Transverse colon (tissue), 4 donors: Measurements from ENCODE around the gene RAB40C.

Source experiments
- EP300 ChIP-seq: sonication (generic); formaldehyde crosslinking; IDR thresholded peaks from one replicate; pipeline ENCODE4 v1.6.1; 2017; ENCODE audit warnings: antibody characterized with exemption, low read depth
- POLR2A ChIP-seq: fragments of 450-650 bp; IDR thresholded peaks from one replicate; pipeline ENCODE4 v1.6.1; 2016; ENCODE audit warnings: antibody characterized with exemption, mild to moderate bottlenecking, moderate library complexity
- POLR2AphosphoS5 ChIP-seq, 3 donors: sonication (generic); formaldehyde crosslinking; IDR thresholded peaks; one replicate each; pipeline ENCODE4 v1.6.1; 2016; ENCODE audit warnings: antibody characterized with exemption in 3 of 3
- TF ChIP-seq, protein P1 (sequence below), 5 experiments: fragments of 200-600 bp in 3 of 5; fragments of 450-650 bp in 2 of 5; sonication (generic) in 3 of 5; IDR thresholded peaks; 1 replicate in 2 of 5; 2 replicates in 3 of 5; pipeline ENCODE4 v1.5.1; 2016 to 2017; ENCODE audit warnings: antibody characterized with exemption in 5 of 5, inconsistent platforms in 3 of 5, mild to moderate bottlenecking in 2 of 5, moderate library complexity in 1 of 5

DNA sequence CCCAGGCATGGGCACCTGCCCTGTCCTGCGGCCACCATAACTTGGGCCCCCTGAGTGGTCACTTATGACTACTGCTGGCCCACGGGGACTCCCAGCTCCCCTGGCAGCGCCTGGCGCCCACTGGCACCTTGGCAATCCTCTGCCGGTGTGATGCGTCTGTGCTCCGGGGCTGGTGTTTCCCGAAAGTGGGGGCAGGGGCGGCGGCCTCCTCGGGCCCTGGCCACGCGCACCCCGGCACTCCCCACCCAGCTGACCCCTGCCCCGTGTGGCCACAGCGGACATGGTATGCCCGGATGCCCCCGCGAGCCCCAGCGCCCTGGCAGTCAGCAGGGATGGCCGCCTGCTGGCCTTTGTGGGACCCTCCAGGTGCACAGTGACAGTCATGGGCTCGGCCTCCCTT lies 67.6 kb downstream of the RAB40C start:
- TF ChIP-seq, protein P1, sequence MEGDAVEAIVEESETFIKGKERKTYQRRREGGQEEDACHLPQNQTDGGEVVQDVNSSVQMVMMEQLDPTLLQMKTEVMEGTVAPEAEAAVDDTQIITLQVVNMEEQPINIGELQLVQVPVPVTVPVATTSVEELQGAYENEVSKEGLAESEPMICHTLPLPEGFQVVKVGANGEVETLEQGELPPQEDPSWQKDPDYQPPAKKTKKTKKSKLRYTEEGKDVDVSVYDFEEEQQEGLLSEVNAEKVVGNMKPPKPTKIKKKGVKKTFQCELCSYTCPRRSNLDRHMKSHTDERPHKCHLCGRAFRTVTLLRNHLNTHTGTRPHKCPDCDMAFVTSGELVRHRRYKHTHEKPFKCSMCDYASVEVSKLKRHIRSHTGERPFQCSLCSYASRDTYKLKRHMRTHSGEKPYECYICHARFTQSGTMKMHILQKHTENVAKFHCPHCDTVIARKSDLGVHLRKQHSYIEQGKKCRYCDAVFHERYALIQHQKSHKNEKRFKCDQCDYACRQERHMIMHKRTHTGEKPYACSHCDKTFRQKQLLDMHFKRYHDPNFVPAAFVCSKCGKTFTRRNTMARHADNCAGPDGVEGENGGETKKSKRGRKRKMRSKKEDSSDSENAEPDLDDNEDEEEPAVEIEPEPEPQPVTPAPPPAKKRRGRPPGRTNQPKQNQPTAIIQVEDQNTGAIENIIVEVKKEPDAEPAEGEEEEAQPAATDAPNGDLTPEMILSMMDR (IDR thresholded peaks at IDR 0.05) = no peak
- TF ChIP-seq EP300 (no peak), POLR2A (no peak), POLR2AphosphoS5 (IDR thresholded peaks at IDR 0.05) (no peak)
